HG03196 (cell line): ENCODE data around the gene CTSV.
A peak's percentile ranks its signal among the peaks of the same experiment; 100 is the strongest.
"Not testable (repeated sequence)": the region's sequence is repeated elsewhere in the genome, so short reads cannot be mapped to it uniquely, and the experiment has no call there.

ENCODE experiments used
- ATAC-seq: cut with Tn5 transposase; IDR thresholded peaks from one replicate; pipeline ENCODE4 v1.9.1; 2021; ENCODE audit not compliant: unreplicated experiment

The CTSV gene

GRCh38 chr9:97038611-97039513 lies at the start of gene CTSV:
TSS of gene CTSV (minus strand) at chr9:97039142. CDS start at chr9:97038043, 1,099 bp downstream.
- ATAC-seq: peak; percentile 98

GRCh38 chr9:97087668-97088215 lies 48.8 kb upstream of the CTSV start:
- ATAC-seq: not testable (repeated sequence)

GRCh38 chr9:97084562-97084991 lies 45.6 kb upstream of the CTSV start:
- ATAC-seq: not testable (repeated sequence)

DNA sequence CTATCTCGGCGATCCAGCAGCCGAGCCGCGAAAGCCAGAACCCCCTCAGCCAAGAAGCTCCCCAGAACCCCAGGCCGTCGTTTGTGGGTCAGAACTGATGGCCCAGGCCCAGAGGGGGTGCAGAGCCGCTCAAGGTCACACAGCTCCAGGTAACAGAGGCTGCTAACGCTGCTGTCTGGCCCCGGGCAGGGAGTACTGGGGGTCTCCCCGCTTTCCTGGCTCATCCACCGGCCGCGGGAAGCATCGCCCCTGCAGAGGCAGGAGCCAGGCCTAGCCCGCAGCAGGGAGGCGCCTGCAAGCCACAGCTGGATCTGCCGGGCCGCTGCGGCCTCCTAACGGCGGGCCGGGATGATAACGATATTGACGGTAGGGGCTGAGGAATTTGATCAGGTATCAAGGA lies 39.4 kb upstream of the CTSV start:
- no peak for ATAC-seq

DNA sequence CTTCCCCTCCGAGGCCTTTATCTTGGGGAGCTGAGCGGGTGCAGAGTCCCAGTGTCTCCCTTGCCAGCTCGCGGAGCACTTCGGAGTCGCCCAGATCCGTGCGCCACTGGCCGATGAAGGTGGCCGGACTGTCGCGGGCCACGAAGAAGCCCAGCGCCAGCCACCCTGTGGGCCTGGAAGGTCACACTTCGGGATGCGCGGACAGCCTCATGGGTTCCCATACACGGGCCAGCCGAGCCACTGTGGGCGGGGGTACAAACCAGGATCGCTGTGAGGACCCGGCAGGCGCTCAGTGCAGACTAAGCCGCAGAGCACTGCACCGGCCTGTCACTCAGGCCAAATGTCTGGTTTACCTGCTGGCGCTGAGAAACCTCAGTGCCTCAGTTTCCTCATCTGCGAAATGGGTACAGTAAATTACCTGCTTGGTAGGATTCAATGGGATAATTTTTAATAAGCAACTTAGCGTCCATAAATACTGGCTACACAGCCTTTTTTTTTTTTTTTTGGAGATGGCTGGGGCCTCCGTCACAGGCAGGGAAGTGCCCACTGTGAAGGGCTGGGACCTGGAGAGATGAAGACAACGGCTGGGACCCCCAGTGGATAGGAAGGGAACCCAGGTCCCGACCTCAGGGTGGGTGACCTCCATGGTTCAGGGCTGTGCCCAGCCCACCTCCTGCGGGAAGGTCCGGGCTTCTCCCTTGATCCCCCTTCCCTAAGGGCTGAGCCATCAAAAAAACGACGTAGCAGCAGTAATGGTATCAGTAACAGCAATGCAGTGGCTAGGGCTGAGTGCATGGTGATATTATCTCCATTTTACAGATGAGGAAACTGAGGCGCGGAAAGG lies 38.7 kb upstream of the CTSV start:
- no peak for ATAC-seq

GRCh38 chr9:97076731-97077451 lies 37.9 kb upstream of the CTSV start:
- ATAC-seq: not testable (repeated sequence)

- ATAC-seq: no peak
Measured at GRCh38 chr9:97076238-97076637, 37.3 kb upstream of the CTSV start.

DNA sequence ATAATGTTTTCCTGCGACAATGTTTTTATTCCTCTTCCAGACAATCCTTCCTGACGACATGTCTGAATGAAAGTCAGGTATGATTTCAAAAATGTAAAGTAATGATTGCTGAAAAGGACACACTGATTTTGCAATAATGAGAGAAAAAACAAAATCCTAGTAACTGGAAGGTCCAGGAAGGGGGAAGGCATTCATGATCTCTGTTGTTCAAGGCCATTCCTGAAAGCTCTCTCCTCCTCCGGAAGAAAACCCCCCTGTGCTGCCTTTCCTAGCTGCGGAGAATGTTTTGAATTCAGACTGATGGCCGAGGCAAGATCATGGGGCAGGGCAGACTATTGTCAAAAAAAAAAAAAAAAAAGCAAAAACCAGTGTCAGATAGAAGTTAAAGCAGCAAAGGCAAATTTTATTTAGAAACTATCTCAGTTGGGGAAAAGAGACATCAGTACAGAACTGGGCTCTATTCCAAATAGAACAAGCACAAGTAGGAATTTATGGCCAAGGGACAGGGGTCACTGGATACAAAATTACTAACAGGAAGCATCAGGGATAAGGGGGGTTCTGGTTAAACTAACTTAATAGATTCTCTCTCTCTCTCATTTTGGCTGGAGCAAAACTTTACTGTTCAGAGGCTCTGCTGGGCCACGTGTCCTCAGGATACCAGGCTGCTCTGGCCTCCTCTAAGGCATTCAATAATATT lies 36.5 kb upstream of the CTSV start:
- no peak for ATAC-seq

GRCh38 chr9:97073506-97073905 lies 34.6 kb upstream of the CTSV start:
- no peak for ATAC-seq

- ATAC-seq: no peak
Measured at GRCh38 chr9:97072285-97072776, 33.4 kb upstream of the CTSV start.

DNA sequence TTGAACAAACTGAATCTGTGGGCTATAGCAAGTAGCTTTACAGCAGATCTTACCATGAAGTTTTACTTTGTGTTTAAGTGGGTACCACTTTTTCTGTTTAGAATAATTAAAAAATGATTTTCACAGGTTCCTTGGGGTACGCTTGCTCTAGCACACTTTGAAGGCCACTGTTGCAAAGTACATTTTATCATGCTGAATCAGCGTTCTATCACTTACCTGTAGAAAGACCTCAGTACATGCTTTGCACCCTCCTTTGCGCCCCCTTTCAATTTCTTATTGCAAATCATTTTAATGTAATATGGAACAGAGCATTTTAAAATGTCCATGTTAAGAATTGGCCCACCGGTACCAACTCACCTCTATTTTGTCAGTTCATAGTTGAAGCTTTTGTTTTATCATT lies 31.4 kb upstream of the CTSV start:
- not testable (repeated sequence) for ATAC-seq

- ATAC-seq: no peak
Measured at GRCh38 chr9:97067490-97067889, 28.5 kb upstream of the CTSV start.

DNA sequence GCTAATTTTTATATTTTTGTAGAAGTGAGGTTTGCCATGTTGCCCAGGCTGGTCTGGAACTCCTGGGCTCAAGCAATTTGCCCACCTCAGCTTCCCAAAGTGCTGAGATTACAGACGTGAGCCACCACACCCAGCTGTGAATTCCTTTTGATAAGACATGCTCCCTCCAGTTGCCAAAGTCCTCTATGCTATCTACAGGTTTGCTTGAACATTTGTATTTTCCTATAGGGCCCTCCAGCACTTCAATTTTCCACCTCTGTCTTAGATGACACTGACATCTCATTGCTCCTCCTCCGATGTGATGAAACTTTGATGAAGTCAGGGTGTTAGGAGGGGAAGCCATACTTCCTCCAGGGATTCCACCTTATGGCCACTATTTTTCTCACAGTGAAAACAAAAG lies 25.2 kb upstream of the CTSV start:
- ATAC-seq: no peak

DNA sequence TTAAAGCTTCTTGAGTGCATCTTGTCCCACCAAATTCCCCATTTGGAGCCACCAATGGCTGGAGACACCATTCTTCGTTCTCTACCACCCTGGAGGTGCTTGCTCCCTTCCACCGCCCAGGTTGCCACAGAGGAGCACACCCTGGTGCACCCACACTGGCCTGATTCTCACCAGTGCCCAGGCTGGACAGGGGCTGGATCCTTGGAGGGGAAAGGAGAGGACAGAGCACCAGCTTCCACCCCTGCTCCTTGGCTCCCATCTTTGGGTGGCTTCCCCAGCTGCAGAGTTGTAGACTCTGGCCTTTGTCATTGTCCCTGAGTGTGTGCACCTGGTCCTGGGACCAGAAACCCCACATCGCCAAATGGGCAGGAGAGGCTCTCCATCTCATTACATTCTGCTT lies 21.9 kb upstream of the CTSV start:
- no peak for ATAC-seq

DNA sequence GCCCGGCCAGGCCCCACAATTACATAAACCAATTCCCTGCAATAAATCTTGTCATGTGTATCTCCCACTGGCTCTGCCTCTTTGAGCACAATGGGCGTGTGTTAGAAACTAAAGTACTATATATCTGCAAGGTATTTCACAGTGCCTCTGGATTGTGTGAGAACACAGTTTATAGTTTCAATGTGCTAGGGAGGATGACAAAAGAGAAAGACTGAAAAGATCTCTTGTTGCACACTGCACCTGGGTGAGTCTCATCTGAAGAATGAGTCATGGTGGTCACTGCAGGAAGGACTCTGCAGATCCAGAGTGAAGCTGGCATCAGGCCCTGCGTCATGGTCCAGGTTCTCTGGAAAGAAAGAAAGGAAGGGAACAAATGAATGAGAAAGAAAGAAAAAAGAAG lies 20.7 kb upstream of the CTSV start:
- ATAC-seq: no peak

GRCh38 chr9:97057651-97058050 lies 18.7 kb upstream of the CTSV start:
- no peak for ATAC-seq

DNA sequence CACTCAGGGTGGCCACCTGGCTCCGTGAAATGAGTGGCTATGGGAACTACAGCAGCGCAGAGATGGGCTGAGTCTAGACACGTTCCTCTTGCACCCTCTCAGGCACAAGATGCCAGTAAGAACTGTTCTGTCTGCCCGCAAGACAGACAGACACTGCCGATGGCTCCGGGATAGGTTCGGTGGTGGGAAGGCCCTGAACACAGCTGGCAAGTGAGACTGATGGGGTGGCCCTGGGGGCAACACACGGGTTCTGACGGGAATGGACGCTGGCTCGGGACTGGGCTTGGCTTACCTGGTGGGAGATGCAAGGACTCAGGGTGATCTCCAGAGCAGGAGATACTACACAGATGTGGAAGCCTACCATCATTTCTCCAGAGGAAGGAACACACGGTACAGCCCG lies 16.9 kb upstream of the CTSV start:
- not testable (repeated sequence) for ATAC-seq

DNA sequence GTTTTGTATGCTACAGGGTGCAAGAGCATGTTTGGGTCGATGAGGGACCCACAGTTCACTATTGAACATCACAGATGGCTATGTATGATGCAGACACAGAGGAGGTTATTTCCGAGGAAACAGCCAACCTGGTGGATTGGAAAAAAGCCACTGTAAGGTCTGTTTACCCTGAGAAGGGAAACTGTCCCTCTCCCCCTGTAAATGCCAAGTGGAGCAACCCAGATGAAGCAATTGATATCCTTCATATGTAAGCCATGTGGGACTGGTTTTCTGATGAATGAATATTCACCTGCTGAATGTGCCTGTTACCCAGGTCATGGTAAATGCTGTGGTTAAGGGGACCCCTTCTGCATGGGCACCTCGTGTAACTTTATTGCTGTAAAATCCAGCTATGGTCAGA lies 14.8 kb upstream of the CTSV start:
- no peak for ATAC-seq

GRCh38 chr9:97052735-97053134 lies 13.8 kb upstream of the CTSV start:
- no peak for ATAC-seq

DNA sequence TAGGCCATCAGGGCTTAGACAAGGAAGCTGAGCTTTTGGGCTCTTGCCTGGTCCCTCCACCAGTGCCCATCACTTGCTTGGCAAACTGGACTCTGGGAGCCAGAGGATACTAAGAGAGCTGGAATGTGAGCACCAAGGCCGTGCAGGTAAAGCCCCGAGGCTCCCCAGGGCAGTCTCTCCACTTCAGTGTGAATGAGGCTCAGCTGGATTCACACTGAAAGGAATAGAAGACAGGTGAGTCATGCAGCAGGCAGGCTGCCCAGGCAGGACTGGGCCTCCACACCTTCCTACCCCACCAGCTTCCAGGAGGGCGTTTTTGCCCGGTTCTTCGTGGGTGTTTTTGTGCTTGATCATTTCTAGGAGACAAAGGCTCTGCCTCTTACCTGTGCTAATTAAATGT lies 7.3 kb upstream of the CTSV start:
- no peak for ATAC-seq
